Keratinocyte (primary cell): ENCODE measurements around the gene ANXA5.

Source experiments
- CTCF ChIP-seq, 3 experiments: IDR thresholded peaks in 1 of 3; conservative IDR thresholded peaks in 1 of 3; optimal IDR thresholded peaks in 1 of 3; 2 replicates in 2 of 3; 3 replicates in 1 of 3; pipeline versions ENCODE3 to v1.5.1; 2011; ENCODE audit warnings: low read length in 3 of 3, mild to moderate bottlenecking in 3 of 3, moderate library complexity in 2 of 3, control low read depth in 1 of 3, inconsistent platforms in 1 of 3; ENCODE audit not compliant: insufficient read depth in 2 of 3; ENCODE audit errors: extremely low read depth in 1 of 3
- EZH2 ChIP-seq: IDR thresholded peaks from one replicate; pipeline ENCODE4 v1.6.1; 2012; ENCODE audit warnings: inconsistent platforms, mild to moderate bottlenecking, low read length, moderate library complexity

DNA sequence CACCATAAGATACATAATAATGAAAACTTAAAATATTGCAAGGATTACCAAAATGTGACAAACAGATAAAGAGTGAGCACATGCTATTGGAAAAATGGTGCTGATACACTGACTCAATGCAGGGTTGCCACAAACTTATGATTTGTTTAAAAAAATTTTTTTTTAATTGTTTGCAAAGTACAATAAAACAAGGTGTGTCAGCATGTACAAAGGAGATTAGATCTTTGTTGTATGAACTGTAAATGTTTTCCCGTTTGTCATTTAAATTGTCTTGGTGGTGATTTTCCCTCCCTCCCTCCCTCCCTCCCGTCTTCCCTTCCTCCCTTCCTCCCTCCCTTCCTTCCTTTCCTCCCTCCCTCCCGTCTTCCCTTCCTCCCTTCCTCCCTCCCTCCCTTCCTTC, 31.4 kb downstream of the ANXA5 start:
- no peak for TF ChIP-seq CTCF (optimal IDR thresholded peaks at IDR 0.05 in 1 of 3, IDR thresholded peaks at IDR 0.05 in 1 of 3, conservative IDR thresholded peaks at IDR 0.05 in 1 of 3; ENCODE audit: extremely low read depth in 1 of 3, insufficient read depth in 2 of 3, low read length in 3 of 3)
- no peak for TF ChIP-seq EZH2
